Thoracic aorta (tissue), 2 donors: ENCODE data around the gene KCNJ3. TPM values are rescaled to one million over a fixed set of nuclear protein-coding genes. Genes with fewer than 3 reads are reported as not detected.

Experiments
- ATAC-seq: fragments of 150-250 bp; one replicate; pipeline ENCODE4 v1.8.0; 2017; ENCODE audit warnings: low read depth; ENCODE audit not compliant: insufficient number of reproducible peaks, low FRiP score
- DNase-seq: peaks from one replicate; pipeline ENCODE4 v3.0.0-alpha.2; 2020; ENCODE audit warnings: low spot score
- H3K27ac ChIP-seq, 2 donors: fragments of 200-600 bp; sonication (generic); 1 replicate in 1 of 2; 2 replicates in 1 of 2; pipeline ENCODE4 v1.5.1; 2016; ENCODE audit warnings: mild to moderate bottlenecking in 2 of 2, moderate library complexity in 2 of 2
- H3K27me3 ChIP-seq: fragments of 200-600 bp; sonication (generic); replicated peaks from 2 replicates; pipeline ENCODE4 v1.6.0; 2016; ENCODE audit warnings: mild to moderate bottlenecking; ENCODE audit not compliant: insufficient read depth
- H3K36me3 ChIP-seq: fragments of 200-600 bp; sonication (generic); one replicate; pipeline ENCODE4 v1.5.1; 2016
- H3K4me1 ChIP-seq, 2 donors: fragments of 200-600 bp; sonication (generic); 1 replicate in 1 of 2; 2 replicates in 1 of 2; pipeline versions ENCODE4 v1.5.1 to v1.6.0; 2016; ENCODE audit warnings: low read depth in 2 of 2, mild to moderate bottlenecking in 1 of 2; ENCODE audit not compliant: control insufficient read depth in 1 of 2
- H3K4me3 ChIP-seq: fragments of 200-600 bp; sonication (generic); 2 replicates; pipeline ENCODE4 v1.5.1; 2016; ENCODE audit warnings: mild to moderate bottlenecking
- H3K9me3 ChIP-seq: fragments of 200-600 bp; sonication (generic); 2 replicates; pipeline ENCODE4 v1.5.1; 2016
- total RNA-seq, 2 donors: library from RNA; depleted of rRNA; stranded (reverse); fragments of >200 nt; gene quantifications; one replicate each; pipeline versions ENCODE4 v1.1.0 to v1.2.3, GENCODE V29; 2016
- TF ChIP-seq, protein P1 (sequence below): fragments of 200-600 bp; sonication (generic); IDR thresholded peaks from one replicate; pipeline ENCODE4 v1.5.1; 2019; ENCODE audit warnings: antibody characterized with exemption

KCNJ3 gene
- total RNA-seq, 2 donors from 2014 or later = 1.6 to 2.8 TPM

DNA sequence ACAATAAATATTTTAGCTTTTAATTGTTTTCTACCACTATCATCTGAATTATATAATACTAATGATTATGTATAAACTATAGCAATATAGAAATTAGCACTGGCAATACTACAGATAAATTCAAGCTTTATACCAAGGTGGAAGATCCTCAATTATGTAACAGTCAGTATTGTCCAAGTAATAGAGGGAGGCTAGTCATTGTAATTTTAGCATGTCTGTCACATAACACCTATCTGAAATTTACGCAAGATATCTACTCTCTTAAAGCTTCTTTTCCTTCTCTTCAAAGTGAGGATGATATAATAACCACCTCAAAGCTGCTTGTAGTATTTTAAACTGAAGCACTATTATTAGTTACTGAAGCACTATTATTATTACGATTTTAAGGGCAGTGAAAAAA is 12.2 kb downstream of the KCNJ3 start:
- TF ChIP-seq, protein P1, sequence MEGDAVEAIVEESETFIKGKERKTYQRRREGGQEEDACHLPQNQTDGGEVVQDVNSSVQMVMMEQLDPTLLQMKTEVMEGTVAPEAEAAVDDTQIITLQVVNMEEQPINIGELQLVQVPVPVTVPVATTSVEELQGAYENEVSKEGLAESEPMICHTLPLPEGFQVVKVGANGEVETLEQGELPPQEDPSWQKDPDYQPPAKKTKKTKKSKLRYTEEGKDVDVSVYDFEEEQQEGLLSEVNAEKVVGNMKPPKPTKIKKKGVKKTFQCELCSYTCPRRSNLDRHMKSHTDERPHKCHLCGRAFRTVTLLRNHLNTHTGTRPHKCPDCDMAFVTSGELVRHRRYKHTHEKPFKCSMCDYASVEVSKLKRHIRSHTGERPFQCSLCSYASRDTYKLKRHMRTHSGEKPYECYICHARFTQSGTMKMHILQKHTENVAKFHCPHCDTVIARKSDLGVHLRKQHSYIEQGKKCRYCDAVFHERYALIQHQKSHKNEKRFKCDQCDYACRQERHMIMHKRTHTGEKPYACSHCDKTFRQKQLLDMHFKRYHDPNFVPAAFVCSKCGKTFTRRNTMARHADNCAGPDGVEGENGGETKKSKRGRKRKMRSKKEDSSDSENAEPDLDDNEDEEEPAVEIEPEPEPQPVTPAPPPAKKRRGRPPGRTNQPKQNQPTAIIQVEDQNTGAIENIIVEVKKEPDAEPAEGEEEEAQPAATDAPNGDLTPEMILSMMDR = no peak
- H3K27ac ChIP-seq = no peak overlapping the region
- no peak for ATAC-seq
- H3K4me3 ChIP-seq = no peak overlapping the region
- H3K36me3 ChIP-seq = no peaks in the 10 kb centered on the region
- H3K9me3 ChIP-seq = no peaks in the 10 kb centered on the region
- H3K4me1 ChIP-seq = peaks cover 0 to 18% of the 10 kb centered on the region in 2 donors
- DNase-seq = no peak
- H3K27me3 ChIP-seq = no peaks in the 10 kb centered on the region

DNA sequence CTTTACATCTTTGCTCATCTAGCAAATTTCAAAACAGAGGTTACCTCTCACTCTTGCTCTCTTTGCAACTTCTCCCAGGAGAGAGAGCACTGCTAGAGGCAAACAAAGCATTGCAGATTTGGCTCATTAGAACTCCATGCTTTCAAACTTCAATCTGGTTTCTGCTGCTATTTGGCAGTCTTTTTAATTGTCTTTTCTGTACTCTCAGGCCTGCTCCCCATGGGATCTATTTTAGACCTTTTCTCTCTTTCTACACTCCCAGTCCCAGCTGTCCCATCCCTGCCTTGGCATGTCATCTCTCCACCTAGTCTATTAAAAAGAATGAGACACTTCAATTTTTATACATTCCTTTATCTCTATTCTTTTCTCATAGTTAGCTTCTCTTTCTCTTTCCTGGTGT is 15.2 kb downstream of the KCNJ3 start:
- Histone ChIP-seq H3K4me1 (peaks cover 0 to 9% of the 10 kb centered on the region in 2 donors), H3K9me3 (no peaks in the 10 kb centered on the region), H3K4me3 (no peak overlapping the region), H3K27ac (no peak overlapping the region), H3K27me3 (no peaks in the 10 kb centered on the region), H3K36me3 (no peaks in the 10 kb centered on the region)
- no peak for ATAC-seq
- no peak for DNase-seq
- TF ChIP-seq, protein P1 = no peak

DNA sequence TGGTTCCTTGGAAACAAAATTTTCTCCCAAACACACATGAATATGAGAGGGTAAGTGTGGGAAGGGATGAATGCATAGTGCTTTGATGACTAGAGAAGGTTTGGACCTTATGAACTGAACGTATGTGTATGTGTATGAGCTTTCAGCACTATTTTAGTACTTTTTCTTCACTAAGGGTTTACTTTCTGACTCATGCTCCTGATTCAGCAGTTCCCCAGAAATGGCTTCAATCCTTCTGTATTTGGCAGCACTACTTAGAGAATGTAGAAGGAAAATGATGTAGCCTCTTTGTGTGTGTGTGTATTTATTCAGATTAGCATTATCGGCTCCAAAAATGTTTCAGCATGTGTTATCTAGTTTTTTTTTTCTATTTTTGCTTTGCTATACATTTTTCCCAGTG is 22.2 kb downstream of the KCNJ3 start:
- H3K36me3 ChIP-seq = no peaks in the 10 kb centered on the region
- ATAC-seq (no peak), DNase-seq (no peak)
- H3K9me3 ChIP-seq = no peaks in the 10 kb centered on the region
- peaks cover 4 to 19% of the 10 kb centered on the region in 2 donors for H3K4me1 ChIP-seq
- TF ChIP-seq, protein P1 = no peak
- H3K4me3 ChIP-seq = no peak overlapping the region
- peak overlapping the region; percentile 25 to 38 for H3K27ac ChIP-seq
- H3K27me3 ChIP-seq = no peaks in the 10 kb centered on the region

- TF ChIP-seq, protein P1 = no peak
- DNase-seq (no peak), ATAC-seq (no peak)
- no peaks in the 10 kb centered on the region for H3K27me3 ChIP-seq
- peaks cover 4 to 19% of the 10 kb centered on the region in 2 donors for H3K4me1 ChIP-seq
- H3K4me3 ChIP-seq = no peak overlapping the region
- no peaks in the 10 kb centered on the region for H3K36me3 ChIP-seq
- no peak overlapping the region for H3K27ac ChIP-seq
- no peaks in the 10 kb centered on the region for H3K9me3 ChIP-seq
These were observed 25.8 kb downstream of the KCNJ3 start for GRCh38 chr2:154724194-154724797.

DNA sequence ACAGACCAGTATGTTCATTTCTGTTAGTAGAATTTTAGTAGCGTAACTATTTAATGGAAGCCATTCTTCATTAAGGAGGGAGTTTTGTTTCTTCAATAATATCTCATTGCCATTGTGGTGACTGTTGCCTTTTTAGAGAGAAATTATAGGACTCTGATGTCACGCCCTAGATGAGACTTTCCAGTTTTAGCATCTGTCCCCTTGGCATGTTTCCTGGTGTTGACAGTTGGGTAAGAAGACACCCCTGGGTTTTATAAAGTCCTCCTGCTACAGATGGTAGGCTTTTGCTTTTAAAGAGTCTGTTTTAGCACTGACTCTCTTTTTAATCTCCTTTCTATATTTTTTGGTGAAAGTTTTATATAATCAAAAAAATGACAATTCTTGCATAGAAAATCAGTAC is 41.9 kb downstream of the KCNJ3 start:
- TF ChIP-seq, protein P1 = no peak
- Histone ChIP-seq H3K27me3 (no peaks in the 10 kb centered on the region), H3K4me3 (no peak overlapping the region), H3K36me3 (no peaks in the 10 kb centered on the region), H3K4me1 (no peaks in the 10 kb centered on the region), H3K27ac (no peak overlapping the region), H3K9me3 (no peaks in the 10 kb centered on the region)
- DNase-seq = no peak
- ATAC-seq = no peak
